Fibroblast of pulmonary artery (primary cell): ENCODE results near the gene CLSTN1.

Experiments
- DNase-seq: peaks from one replicate; pipeline ENCODE4 v3.0.0-alpha.2; 2010; ENCODE audit warnings: low read depth
- H3K4me3 ChIP-seq: replicated peaks from 2 replicates; pipeline ENCODE4 v1.5.1; 2011; ENCODE audit warnings: low read depth, mild to moderate bottlenecking, control low read depth, low read length, moderate library complexity
- TF ChIP-seq, protein P1 (sequence below): IDR thresholded peaks from 2 replicates; pipeline ENCODE4 v1.5.1; 2011; ENCODE audit warnings: mild to moderate bottlenecking, control low read depth, low read length, inconsistent platforms; ENCODE audit errors: missing control alignments

Gene CLSTN1

DNA sequence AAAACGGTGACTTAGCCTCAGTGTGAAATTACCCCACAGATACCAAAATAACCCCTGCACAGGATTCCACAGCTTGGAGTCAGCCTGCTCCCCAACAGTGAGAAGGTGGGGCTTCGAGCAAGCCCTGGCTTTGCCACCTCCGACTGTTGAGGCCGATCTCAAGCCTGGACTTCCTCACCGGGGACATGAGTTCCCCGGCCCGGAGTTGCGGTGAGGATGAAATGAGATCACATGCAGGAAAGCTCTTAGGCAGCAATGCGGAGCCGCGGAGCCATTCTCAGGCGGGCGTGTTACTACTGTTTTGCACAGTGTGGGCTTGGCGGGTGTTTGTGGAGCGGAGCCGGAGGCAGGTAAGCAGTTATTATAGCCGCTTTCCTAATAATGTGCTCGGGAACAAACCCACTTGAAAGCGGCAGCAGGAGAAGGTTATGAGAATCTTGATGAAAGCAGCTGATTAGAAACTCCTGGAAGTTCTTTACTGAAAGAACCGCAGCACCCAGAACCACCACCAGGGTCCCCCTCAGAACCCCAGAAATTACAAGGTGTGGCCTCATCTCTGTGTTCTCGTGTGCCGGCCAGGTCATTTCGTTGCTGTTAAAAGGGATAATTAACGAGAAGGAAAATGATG is 3.9 kb upstream of the CLSTN1 start:
- no peak for DNase-seq
- no peak overlapping the region for H3K4me3 ChIP-seq
- TF ChIP-seq, protein P1, sequence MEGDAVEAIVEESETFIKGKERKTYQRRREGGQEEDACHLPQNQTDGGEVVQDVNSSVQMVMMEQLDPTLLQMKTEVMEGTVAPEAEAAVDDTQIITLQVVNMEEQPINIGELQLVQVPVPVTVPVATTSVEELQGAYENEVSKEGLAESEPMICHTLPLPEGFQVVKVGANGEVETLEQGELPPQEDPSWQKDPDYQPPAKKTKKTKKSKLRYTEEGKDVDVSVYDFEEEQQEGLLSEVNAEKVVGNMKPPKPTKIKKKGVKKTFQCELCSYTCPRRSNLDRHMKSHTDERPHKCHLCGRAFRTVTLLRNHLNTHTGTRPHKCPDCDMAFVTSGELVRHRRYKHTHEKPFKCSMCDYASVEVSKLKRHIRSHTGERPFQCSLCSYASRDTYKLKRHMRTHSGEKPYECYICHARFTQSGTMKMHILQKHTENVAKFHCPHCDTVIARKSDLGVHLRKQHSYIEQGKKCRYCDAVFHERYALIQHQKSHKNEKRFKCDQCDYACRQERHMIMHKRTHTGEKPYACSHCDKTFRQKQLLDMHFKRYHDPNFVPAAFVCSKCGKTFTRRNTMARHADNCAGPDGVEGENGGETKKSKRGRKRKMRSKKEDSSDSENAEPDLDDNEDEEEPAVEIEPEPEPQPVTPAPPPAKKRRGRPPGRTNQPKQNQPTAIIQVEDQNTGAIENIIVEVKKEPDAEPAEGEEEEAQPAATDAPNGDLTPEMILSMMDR = peak; percentile 31

DNA sequence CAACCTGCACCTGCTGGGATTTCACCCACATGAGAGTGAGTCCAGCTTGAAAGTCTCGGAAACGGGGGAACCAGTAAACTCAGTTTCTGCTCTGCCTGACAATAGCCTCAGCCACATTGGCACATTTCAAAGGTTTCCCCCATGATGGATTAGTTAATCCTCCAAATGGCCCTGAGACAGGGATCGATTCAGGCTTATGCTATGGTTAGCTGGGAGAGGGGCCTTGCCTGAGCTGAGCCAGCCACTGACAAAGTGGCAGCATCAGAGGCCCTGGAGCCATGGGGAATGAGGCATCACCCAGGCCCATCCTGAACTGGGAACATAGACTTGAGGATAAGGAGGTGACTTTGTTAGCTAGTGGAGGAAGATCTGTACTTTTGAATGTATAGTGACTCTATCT is 2.9 kb upstream of the CLSTN1 start:
- TF ChIP-seq, protein P1 = no peak
- DNase-seq = no peak
- H3K4me3 ChIP-seq = no peak overlapping the region

DNA sequence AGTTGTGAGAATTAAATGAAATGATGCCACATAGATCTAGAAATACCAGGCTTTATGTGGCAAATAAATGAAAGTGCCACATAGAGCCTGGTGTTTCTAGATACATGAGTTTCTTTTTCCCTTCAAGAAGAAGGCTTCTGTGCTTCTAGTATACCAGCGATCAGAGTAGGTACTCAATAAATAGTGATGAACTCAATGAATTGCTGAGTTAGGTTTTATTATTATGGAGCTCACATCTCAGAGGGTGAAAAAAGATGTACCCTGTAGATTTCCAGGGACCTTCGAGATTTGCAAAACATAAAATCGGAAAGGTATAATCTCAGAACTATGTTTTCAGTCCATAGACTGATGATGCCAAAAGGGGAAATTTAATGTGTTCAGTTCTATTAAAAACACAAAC is 2.3 kb upstream of the CLSTN1 start:
- TF ChIP-seq, protein P1 = no peak
- no peak for DNase-seq
- no peak overlapping the region for H3K4me3 ChIP-seq

GRCh38 chr1:9825093-9826074 is 1.6 kb upstream of the CLSTN1 start:
- no peak overlapping the region for H3K4me3 ChIP-seq
- peak; percentile 48 for DNase-seq

DNA sequence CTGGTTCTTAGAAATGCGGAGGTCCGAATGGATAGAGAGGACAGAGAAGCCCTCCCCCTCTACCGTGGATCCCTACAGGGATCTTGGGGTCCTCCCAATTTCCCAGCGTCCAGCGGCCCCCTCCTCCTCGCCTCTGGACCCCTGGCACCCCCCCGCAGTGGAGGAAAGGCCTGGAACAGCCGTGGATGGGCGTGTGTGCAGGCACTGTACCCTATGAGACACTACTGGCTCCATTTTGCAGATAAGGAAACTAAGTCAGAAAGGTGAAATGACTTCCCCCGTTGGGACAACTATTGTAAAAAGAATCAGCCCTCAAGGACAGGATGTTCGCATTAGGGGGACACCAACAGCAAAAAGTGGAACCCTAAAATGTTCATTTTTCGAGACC is 931 bp upstream of the CLSTN1 start:
- TF ChIP-seq, protein P1 = no peak
- no peak for DNase-seq
- peak overlapping the region; percentile 60 for H3K4me3 ChIP-seq

More at GRCh38 chr1:9825093-9826074, 1.6 kb upstream of the CLSTN1 start:
- TF ChIP-seq, protein P1 = no peak

DNA sequence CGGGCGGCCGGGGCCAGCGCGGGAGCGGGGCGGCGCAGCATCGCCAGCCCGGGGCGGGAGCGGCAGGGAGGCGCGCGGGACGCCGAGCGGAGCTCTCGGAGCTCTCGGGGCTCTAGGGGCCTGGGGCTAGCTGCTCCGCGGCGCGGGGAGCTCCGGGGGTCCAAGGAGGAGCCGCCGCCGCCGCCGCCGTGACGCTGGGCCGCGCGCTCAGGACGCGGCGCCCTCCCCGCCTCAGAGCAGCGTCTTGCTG is 147 bp downstream of the CLSTN1 start:
- TF ChIP-seq, protein P1 = no peak
- DNase-seq = no peak
- H3K4me3 ChIP-seq = peak overlapping the region; percentile 83
